Pons (tissue), 1 donor: ENCODE results near the gene KLC4.

ENCODE experiments used
- DNase-seq: peaks from one replicate; pipeline ENCODE4 v3.0.0-alpha.2; 2016; ENCODE audit warnings: low spot score

The KLC4 gene

GRCh38 chr6:43059168-43060033 is at the start of gene KLC4, which contains the start of gene MRPL2:
TSS of gene KLC4 (plus strand) at chr6:43059631. CDS start at chr6:43061336, 1,705 bp downstream.
TSS of gene MRPL2 (minus strand) at chr6:43059434. CDS start at chr6:43059381, 53 bp downstream.
- DNase-seq: peak; percentile 99

DNA sequence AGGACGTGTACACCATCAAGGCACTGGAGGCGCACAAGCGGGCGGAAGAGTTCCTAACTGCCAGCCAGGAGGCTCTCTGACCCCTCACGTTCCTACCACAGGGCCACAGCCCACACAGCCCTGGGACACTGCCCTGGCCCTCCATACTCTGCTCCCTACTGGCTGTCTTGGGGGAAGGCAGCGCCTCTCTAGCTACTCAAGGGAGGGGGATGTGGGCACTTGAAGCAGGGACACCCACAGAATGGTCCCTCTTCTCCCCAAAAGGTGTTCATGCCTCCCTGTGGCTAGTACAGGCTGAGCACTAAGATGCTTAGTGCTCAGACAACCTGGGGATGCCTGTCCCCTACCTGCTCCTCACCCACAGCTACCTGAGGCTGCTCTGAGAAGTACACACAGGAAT is 48.2 kb upstream of the KLC4 start:
- no peak for DNase-seq

- DNase-seq: no peak
These were observed 47.1 kb upstream of the KLC4 start for GRCh38 chr6:43012364-43012763.

- no peak for DNase-seq
These were observed 46.2 kb upstream of the KLC4 start for GRCh38 chr6:43013097-43013842.

DNA sequence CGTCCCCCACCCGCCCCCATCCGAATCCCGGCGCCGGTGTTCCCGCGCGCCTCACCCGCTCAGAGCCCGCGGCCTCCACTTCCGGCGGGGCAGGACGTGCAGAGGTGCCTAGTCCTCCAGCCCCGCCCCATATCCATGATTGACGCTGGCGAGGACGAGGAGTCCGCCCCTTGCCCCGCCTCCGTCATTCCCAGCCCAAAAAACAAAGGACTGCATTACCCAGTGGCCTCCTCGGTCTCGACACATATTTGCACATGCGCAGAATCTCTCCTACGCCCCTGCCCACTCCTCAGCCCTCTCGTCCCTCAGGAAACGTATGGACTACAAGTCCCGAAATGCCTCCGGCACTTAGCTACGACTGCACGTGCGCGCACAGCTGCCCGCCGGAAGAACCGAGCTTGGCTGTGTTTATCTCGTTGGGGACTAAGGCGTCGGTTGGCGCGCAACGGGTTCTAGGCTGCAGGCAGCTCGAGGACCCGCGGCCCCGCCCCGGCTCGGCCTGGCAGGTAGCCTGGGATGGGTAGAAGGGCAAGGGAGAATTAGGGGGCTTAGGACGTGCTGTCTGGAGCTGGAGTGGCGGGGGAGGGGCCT is 45.5 kb upstream of the KLC4 start, which contains the start of the genes KLHDC3 and MEA1:
KLHDC3 (plus strand) TSS at position 407 of the 591 bp plus-strand sequence. CDS start 2,944 bp downstream, outside the sequence.
MEA1 (minus strand) TSS at position 104 of the 591 bp plus-strand sequence. CDS start 133 bp downstream, outside the sequence.
- peak; percentile 100 for DNase-seq

GRCh38 chr6:43014434-43014909 is 45.0 kb upstream of the KLC4 start:
- no peak for DNase-seq

- no peak for DNase-seq
These were observed 43.1 kb upstream of the KLC4 start for GRCh38 chr6:43016176-43016942.

DNA sequence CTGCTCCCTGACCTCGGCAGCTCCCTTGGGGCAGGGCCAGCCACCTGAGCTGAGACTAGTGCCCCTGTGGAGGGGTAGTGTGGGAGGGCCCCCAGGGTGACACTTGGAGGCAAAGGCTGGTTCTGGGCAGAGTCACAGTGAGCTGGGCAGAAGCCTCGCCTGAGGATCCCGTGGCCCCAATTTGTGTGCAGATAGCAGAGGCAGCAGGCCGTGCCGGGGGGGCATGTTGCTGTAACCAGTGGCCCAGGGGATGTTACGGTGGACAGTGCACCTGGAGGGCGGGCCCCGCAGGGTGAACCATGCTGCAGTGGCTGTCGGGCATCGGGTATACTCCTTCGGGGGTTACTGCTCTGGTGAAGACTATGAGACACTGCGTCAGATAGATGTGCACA is 42.5 kb upstream of the KLC4 start:
- DNase-seq: no peak

DNA sequence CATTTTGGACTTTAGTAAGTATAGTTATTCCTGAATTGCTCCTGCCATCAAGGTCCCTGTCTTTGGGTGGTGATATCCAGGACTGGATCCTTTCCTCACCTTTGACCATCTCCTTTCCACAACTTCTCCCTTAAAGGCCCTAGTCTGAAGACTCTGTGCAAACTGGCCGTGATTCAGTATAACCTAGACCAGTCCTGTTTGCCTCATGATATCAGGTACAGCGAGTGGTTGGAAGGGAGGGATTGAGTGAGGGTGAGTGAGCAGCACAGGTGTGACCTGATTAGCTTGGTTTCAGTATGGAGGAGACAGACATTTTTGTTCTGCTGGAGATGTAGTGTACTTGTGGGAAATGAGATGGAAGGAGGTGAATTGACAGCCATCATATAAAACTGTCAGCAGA is 40.3 kb upstream of the KLC4 start:
- DNase-seq: no peak

GRCh38 chr6:43020052-43020705 is 39.3 kb upstream of the KLC4 start:
- no peak for DNase-seq

GRCh38 chr6:43020847-43021246 is 38.6 kb upstream of the KLC4 start:
- DNase-seq: no peak

GRCh38 chr6:43021270-43022047 is 38.0 kb upstream of the KLC4 start, which contains the start of gene RRP36:
TSS of gene RRP36 (plus strand) at chr6:43021623. CDS start at chr6:43021655, 32 bp downstream.
- DNase-seq: peak; percentile 56

DNA sequence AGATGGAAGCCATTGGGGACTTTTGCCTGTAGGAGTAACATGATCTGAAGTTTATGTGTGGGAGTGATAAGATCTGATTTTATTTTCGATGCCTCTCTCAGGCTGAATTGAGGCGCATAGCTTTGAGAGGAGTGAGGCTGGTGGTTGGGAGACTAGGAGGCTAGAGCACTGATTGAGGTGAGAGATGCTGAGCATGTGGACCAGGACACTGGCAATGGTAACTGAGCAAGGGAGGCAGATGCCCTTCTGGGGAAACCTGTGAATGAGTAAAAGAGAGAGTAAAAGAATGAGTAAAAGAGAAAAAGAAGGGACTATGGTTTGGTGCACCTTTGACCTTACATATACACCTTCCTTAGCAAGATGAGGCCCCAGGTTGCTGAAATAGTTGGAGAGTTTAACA is 35.0 kb upstream of the KLC4 start:
- DNase-seq: no peak

DNA sequence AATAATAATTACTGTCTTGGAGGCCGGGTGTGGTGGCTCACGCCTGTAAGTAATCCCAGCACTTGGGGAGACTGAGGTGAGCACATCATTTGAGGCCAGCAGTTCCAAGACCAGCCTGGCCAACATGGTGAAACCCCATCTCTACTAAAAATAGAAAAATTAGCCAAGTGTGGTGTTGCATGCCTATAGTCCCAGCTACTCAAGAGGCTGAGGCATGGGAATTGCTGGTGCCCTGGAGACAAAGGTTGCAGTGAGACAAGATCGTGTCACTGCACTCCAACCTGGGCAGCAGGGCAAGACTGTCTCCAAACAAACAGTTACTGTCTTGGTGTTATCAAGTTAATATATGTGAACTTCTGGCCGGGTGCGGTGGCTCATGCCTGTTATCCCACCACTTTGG is 33.1 kb upstream of the KLC4 start:
- no peak for DNase-seq

DNA sequence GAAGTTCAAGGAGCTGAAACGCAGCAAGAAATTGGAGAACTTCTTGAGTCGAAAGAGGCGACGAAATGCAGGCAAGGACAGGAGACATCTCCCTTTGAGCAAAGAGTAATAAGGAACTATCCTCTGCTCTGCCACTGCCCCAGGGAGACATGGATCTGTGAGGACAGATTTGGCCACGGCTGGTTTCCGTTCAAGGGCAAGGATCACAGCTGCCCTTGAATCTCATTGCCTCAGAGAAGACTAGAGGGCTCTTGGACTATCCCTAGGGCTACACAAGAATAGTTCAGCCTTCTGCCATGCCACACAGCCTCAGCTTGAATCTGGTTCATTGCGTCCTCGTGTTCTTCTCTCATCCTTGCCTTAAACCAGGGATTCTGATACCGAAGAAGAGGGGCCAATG is 30.3 kb upstream of the KLC4 start:
- DNase-seq: no peak

GRCh38 chr6:43032326-43032725 is 27.1 kb upstream of the KLC4 start:
- no peak for DNase-seq

- no peak for DNase-seq
These were observed 25.8 kb upstream of the KLC4 start for GRCh38 chr6:43033496-43034189.

DNA sequence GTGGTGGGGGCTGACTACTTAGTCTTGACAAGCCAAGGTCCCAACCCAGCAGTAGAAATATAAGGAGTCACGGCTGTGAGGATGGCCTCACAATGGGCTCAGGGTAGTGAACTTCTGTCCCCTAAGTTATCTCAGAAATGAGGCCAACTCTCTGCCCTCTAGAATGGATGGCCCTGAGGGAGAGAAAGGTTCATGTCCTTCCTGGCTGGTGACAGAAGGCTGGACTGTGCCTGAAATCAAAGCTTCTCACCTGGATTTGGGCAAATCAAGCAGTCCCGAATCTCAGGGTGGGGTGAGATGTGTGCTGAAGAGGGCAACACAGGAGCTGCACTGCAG is 25.3 kb upstream of the KLC4 start:
- DNase-seq: no peak

DNA sequence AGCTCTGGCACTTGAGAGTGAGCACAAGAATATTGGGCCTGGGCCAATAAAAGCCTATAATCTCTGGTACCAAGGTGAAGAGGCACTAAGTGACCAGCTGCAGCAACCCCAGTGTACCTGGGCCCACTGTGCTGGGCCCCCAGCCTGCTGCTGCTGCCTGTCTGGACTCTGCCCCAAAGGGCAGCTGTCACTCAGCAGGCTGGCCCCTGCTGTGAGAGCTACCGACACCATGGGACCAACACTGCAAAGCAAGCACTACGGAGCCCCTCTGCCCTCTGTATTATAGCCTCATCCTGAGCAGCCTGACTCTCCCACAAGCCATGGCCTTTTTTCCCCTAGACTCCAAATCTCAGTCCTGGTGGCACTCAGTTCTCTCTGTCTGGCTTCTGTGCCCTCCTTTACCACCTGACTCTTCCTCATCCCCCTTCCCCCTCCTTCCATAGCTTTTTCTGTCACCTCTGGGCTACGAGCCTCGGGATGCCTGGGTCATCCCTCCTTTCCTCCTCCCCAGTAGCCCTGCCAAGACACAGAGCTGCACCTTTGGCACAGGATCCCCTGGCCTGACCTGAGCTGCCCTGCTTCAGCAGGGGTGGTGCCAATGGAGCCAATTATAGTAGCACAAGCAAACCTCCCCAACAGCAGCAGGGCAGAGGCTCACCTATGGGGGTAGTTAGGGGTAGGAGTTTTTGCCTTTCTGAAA is 23.8 kb upstream of the KLC4 start:
- DNase-seq: no peak
